IMR-90 (cell line): ENCODE results near the gene PPM1F. TPM values are rescaled to one million over a fixed set of nuclear protein-coding genes. Genes with fewer than 3 reads are reported as not detected.
"Not testable (repeated sequence)": the region's sequence is repeated elsewhere in the genome, so short reads cannot be mapped to it uniquely, and the experiment has no call there.

Experiments used
- ATAC-seq: fragments of 200-7000 bp; cut with Tn5 transposase; 2 replicates; pipeline ENCODE4 v1.9.1; 2020; ENCODE audit warnings: low read depth, mild to moderate bottlenecking, moderate library complexity
- BruUV-seq: library from RNA; stranded (reverse); fragments of 400-500 nt; replicated peaks from 2 replicates; lab custom pipeline; 2021; lab: Mats Ljungman, UMichigan
- CTCF ChIA-PET: fragments of 300-600 bp; formaldehyde crosslinking; extraction: SDS; loops from one replicate; lab custom pipeline; 2021; ENCODE audit warnings: antibody characterized with exemption; lab: Yijun Ruan, JAX
- POLR2A ChIA-PET: fragments of 300-600 bp; sonication (Branson Sonifier 250); formaldehyde crosslinking; loops from one replicate; lab custom pipeline; 2022; ENCODE audit warnings: antibody characterized with exemption; ENCODE audit not compliant: unreplicated experiment; lab: Charles Lee
- DNase-seq: peaks from one replicate; pipeline ENCODE4 v3.0.0; 2013
- H2AFZ ChIP-seq: replicated peaks from 2 replicates; pipeline ENCODE3; 2013; ENCODE audit warnings: low read length, mild to moderate bottlenecking; ENCODE audit not compliant: poor library complexity
- H2AK5ac ChIP-seq: 2 replicates; pipeline ENCODE4 v1.6.1; 2013; ENCODE audit warnings: low read depth, low read length, inconsistent platforms
- H2AK9ac ChIP-seq: replicated peaks from 2 replicates; pipeline ENCODE3; 2013; ENCODE audit warnings: mild to moderate bottlenecking, low read depth, low read length, moderate library complexity; ENCODE audit not compliant: poor library complexity
- H2BK120ac ChIP-seq: 2 replicates; pipeline ENCODE4 v1.6.1; 2013; ENCODE audit warnings: low read depth, low read length, inconsistent platforms
- H2BK15ac ChIP-seq: 3 replicates; pipeline ENCODE4 v1.6.1; 2013; ENCODE audit warnings: low read depth, low read length, inconsistent platforms
- H2BK20ac ChIP-seq: 2 replicates; pipeline ENCODE4 v1.6.1; 2013; ENCODE audit warnings: low read depth, mild to moderate bottlenecking, inconsistent platforms, low read length, moderate library complexity
- H2BK5ac ChIP-seq: 2 replicates; pipeline ENCODE4 v1.6.1; 2013; ENCODE audit warnings: mild to moderate bottlenecking, low read depth, low read length, inconsistent platforms; ENCODE audit not compliant: poor library complexity, severe bottlenecking
- H3K14ac ChIP-seq: replicated peaks from 2 replicates; pipeline ENCODE4 v1.6.1; 2013; ENCODE audit warnings: low read depth, low read length, inconsistent platforms
- H3K18ac ChIP-seq: 2 replicates; pipeline ENCODE4 v1.6.1; 2013; ENCODE audit warnings: low read depth, low read length, control low read depth
- H3K23ac ChIP-seq: 2 replicates; pipeline ENCODE4 v1.6.1; 2013; ENCODE audit warnings: low read depth, low read length, inconsistent platforms
- H3K27ac ChIP-seq: 2 replicates; pipeline ENCODE4 v1.5.1; 2013; ENCODE audit warnings: mild to moderate bottlenecking, control low read depth, low read length; ENCODE audit not compliant: insufficient read depth
- H3K27me3 ChIP-seq: 2 replicates; pipeline ENCODE4 v1.6.1; 2013; ENCODE audit warnings: low read length; ENCODE audit not compliant: control insufficient read depth, insufficient read depth
- H3K36me3 ChIP-seq: 2 replicates; pipeline ENCODE4 v1.6.1; 2013; ENCODE audit warnings: low read length, mixed read lengths; ENCODE audit not compliant: control insufficient read depth, insufficient read depth
- H3K4ac ChIP-seq: 2 replicates; pipeline ENCODE4 v1.6.1; 2013; ENCODE audit warnings: low read depth, low read length, inconsistent platforms
- H3K4me1 ChIP-seq: 2 replicates; pipeline ENCODE4 v1.6.1; 2013; ENCODE audit warnings: low read length, mixed read lengths; ENCODE audit not compliant: control insufficient read depth, insufficient read depth
- H3K4me2 ChIP-seq: 2 replicates; pipeline ENCODE4 v1.6.1; 2013; ENCODE audit warnings: low read depth, mild to moderate bottlenecking, control low read depth, low read length, moderate library complexity
- H3K4me3 ChIP-seq: 2 replicates; pipeline ENCODE4 v1.5.1; 2013; ENCODE audit warnings: low read depth, mild to moderate bottlenecking, control low read depth, low read length, moderate library complexity; ENCODE audit not compliant: insufficient read depth
- H3K56ac ChIP-seq: 2 replicates; pipeline ENCODE4 v1.6.1; 2013; ENCODE audit warnings: low read length, inconsistent platforms; ENCODE audit not compliant: insufficient read depth; ENCODE audit errors: extremely low read depth
- H3K79me1 ChIP-seq, 2 experiments: 2 replicates each; pipeline ENCODE4 v1.6.1; 2013; ENCODE audit warnings: low read length in 2 of 2, inconsistent platforms in 1 of 2, low read depth in 1 of 2
- H3K9ac ChIP-seq: 2 replicates; pipeline ENCODE4 v1.6.1; 2013; ENCODE audit warnings: low read depth, low read length, control low read depth
- H3K9me1 ChIP-seq: 2 replicates; pipeline ENCODE4 v1.6.1; 2013; ENCODE audit warnings: low read length, inconsistent platforms; ENCODE audit not compliant: insufficient read depth
- H3K9me3 ChIP-seq: 2 replicates; pipeline ENCODE4 v1.6.1; 2013; ENCODE audit warnings: low read length; ENCODE audit not compliant: control insufficient read depth, insufficient read depth
- H4K20me1 ChIP-seq: 2 replicates; pipeline ENCODE4 v1.6.1; 2013; ENCODE audit warnings: low read length, inconsistent platforms; ENCODE audit not compliant: insufficient read depth
- H4K5ac ChIP-seq: 2 replicates; pipeline ENCODE4 v1.6.1; 2013; ENCODE audit warnings: mild to moderate bottlenecking, low read depth, low read length, control low read depth
- H4K8ac ChIP-seq, 2 experiments: 2 replicates each; pipeline ENCODE4 v1.6.1; 2013; ENCODE audit warnings: low read depth in 2 of 2, low read length in 2 of 2, control low read depth in 1 of 2, inconsistent platforms in 1 of 2
- H4K91ac ChIP-seq: 2 replicates; pipeline ENCODE4 v1.6.1; 2013; ENCODE audit warnings: low read depth, low read length, inconsistent platforms; ENCODE audit not compliant: insufficient read depth
- RFX5 ChIP-seq: IDR thresholded peaks from 2 replicates; pipeline ENCODE4 v1.8.0; 2012; ENCODE audit warnings: low read depth, mild to moderate bottlenecking, low read length, moderate library complexity
- WGBS, 2 experiments: methylation state at CpG; one replicate each; pipeline versions ENCODE4 v1.1.5 to v1.1.7; 2013; ENCODE audit warnings: missing lambda C conversion rate in 2 of 2; ENCODE audit not compliant: insufficient read length in 1 of 2; ENCODE audit errors: extremely low coverage in 2 of 2; 5-methylcytosine and 5-hydroxymethylcytosine counted together
- dilution Hi-C: fragments of 300-500 bp; cut with HindIII; formaldehyde crosslinking; loops from one replicate; pipeline ENCODE4 v1.14.3; 2018; ENCODE audit warnings: low sequenced_read_pairs; ENCODE audit not compliant: unreplicated experiment
- in situ Hi-C: fragments of 300-500 bp; cut with MboI; formaldehyde crosslinking; loops from 3 replicates; pipeline ENCODE4 v1.14.3; 2019; ENCODE audit warnings: low sequenced_read_pairs, inconsistent platforms, mixed read lengths
- intact Hi-C: fragments of 100-400 bp; cut with micrococcal nuclease; formaldehyde crosslinking; loops from 2 replicates; pipeline ENCODE4 v1.10.0; 2022
- polyA plus RNA-seq, 3 experiments: library from polyadenylated mRNA; depleted of rRNA; stranded (reverse); fragments of >200 nt; gene quantifications; 2 replicates each; pipeline ENCODE4 v1.2.3, GENCODE V29; 2012; ENCODE audit warnings: low replicate concordance in 1 of 3
- total RNA-seq: library from RNA; depleted of rRNA; stranded (reverse); fragments of >200 nt; gene quantifications from 2 replicates; pipeline ENCODE4 v1.2.3, GENCODE V29; 2012
- TF ChIP-seq, protein P1 (sequence below): fragments of 150-350 bp; IDR thresholded peaks from 2 replicates; pipeline ENCODE4 v1.6.1; 2016; ENCODE audit warnings: low read depth, mild to moderate bottlenecking, low read length, moderate library complexity, borderline replicate concordance
- TF ChIP-seq, protein P2 (sequence below): fragments of 150-350 bp; IDR thresholded peaks from 2 replicates; pipeline ENCODE4 v1.6.1; 2017; ENCODE audit warnings: mild to moderate bottlenecking, antibody characterized with exemption, low read length, low read depth

The PPM1F gene
- total and polyA plus RNA-seq, 2 of the 4 experiments (the other 2 are of a cell fraction): 20.8 to 30.3 TPM

DNA sequence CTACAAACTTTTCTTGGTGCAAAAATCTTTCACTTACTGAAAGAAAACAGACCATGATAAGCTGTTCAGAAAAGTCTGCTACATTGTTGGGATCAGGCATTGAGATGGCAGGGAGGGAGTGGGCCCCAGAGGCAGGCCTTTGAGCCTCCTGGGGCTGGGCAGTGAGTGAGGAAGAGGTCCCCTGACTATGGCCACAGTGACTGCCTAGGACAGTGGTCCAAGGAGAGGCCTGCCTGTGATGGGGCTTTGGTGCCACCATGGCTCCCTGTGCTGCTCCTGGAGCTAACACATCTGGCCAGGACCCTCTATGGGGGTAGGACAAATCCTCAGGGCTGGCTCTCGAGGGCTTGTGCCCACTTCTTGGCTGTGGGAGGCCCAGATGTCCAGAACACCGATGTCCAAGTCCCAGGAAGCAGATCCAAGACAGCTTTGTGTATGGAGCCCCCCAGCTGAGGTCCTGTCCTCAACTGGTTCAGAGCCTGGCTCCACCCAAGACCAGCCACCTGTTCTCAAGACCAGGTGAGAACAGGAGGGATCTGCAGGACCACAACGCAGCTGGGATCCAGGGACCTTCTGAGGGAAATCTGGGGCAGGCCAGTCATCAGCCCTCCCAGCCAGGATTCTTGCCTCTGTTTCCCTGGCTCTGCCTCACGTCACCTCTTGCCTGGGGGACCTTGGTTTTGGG lies 36.9 kb downstream of the PPM1F start (continued):
- TF ChIP-seq, protein P1, sequence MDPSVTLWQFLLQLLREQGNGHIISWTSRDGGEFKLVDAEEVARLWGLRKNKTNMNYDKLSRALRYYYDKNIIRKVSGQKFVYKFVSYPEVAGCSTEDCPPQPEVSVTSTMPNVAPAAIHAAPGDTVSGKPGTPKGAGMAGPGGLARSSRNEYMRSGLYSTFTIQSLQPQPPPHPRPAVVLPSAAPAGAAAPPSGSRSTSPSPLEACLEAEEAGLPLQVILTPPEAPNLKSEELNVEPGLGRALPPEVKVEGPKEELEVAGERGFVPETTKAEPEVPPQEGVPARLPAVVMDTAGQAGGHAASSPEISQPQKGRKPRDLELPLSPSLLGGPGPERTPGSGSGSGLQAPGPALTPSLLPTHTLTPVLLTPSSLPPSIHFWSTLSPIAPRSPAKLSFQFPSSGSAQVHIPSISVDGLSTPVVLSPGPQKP: no peak
- TF ChIP-seq, protein P2, sequence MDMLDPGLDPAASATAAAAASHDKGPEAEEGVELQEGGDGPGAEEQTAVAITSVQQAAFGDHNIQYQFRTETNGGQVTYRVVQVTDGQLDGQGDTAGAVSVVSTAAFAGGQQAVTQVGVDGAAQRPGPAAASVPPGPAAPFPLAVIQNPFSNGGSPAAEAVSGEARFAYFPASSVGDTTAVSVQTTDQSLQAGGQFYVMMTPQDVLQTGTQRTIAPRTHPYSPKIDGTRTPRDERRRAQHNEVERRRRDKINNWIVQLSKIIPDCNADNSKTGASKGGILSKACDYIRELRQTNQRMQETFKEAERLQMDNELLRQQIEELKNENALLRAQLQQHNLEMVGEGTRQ: no peak
- no peak for TF ChIP-seq RFX5

DNA sequence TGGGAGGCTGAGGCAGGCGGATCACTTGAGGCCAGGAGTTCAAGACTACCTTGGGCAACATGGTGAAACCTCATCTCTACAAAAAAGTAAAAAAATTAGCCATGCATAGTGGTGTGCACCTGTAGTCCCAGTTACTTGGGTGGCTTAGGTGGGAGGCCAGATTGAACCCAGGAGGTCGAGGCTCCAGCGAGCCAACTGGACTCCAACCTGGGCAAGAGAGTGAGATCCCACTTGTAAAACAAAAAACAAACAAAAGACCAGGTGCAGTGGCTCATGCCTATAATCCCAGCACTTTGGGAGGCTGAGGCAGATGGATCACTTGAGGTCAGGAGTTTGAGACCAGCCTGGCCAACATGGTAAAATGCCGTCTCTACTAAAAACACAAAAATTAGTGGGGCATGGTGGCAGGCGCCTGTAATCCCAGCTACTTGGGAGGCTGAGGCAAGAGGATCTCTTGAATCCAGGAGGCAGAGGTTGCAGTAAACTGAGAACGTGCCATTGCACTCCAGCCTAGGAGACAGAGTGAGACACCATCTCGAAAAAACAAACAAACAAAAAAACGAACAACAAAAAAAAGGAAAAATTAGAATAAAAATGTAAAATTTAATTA lies 38.5 kb downstream of the PPM1F start:
- CTCF ChIA-PET, in situ Hi-C loops, H2BK120ac ChIP-seq, H3K36me3 ChIP-seq, H3K27me3 ChIP-seq, DNase-seq, H2BK5ac ChIP-seq, ATAC-seq, H4K5ac ChIP-seq, H3K14ac ChIP-seq, H2BK15ac ChIP-seq, H3K9me1 ChIP-seq, H3K56ac ChIP-seq, H2BK20ac ChIP-seq, H4K20me1 ChIP-seq, H3K9ac ChIP-seq, H3K4me3 ChIP-seq, H4K91ac ChIP-seq, H3K4me2 ChIP-seq, POLR2A ChIA-PET, H3K27ac ChIP-seq, dilution Hi-C loops, H3K4ac ChIP-seq, H4K8ac ChIP-seq, BruUV-seq, H3K9me3 ChIP-seq, H3K4me1 ChIP-seq, H3K23ac ChIP-seq, H2AK9ac ChIP-seq, H3K18ac ChIP-seq, H2AFZ ChIP-seq, H3K79me1 ChIP-seq, H2AK5ac ChIP-seq, intact Hi-C loops: not testable (repeated sequence)
- WGBS, 2 experiments: no CpG with 5 or more reads among the region's 8 CpGs
